Neural progenitor cell (in vitro differentiated cells): ENCODE measurements around the gene RNASE12. TPM values are rescaled to one million over a fixed set of nuclear protein-coding genes. Genes with fewer than 3 reads are reported as not detected.
"Not testable (repeated sequence)": the region's sequence is repeated elsewhere in the genome, so short reads cannot be mapped to it uniquely, and the experiment has no call there.

ENCODE experiments used
- DNase-seq: peaks from one replicate; pipeline ENCODE4 v3.0.0-alpha.2; 2016; ENCODE audit warnings: low spot score
- H2AFZ ChIP-seq: fragments of 200-600 bp; sonication (generic); replicated peaks from 2 replicates; pipeline ENCODE4 v1.6.1; 2016; ENCODE audit warnings: antibody characterized with exemption
- H3F3A ChIP-seq: fragments of 200-600 bp; sonication (generic); 2 replicates; pipeline ENCODE4 v1.6.1; 2016; ENCODE audit warnings: antibody characterized with exemption, low read depth
- H3K27ac ChIP-seq: fragments of 200-600 bp; sonication (generic); 2 replicates; pipeline ENCODE4 v1.5.1; 2016; ENCODE audit warnings: mild to moderate bottlenecking
- H3K27me3 ChIP-seq: fragments of 200-600 bp; sonication (generic); 2 replicates; pipeline ENCODE4 v1.6.1; 2016; ENCODE audit warnings: mild to moderate bottlenecking, moderate library complexity
- H3K36me3 ChIP-seq: fragments of 200-600 bp; sonication (generic); 2 replicates; pipeline ENCODE4 v1.5.1; 2016
- H3K4me1 ChIP-seq: fragments of 200-600 bp; sonication (generic); 2 replicates; pipeline ENCODE4 v1.6.1; 2016; ENCODE audit warnings: mixed run types
- H3K4me2 ChIP-seq: fragments of 200-600 bp; sonication (generic); 2 replicates; pipeline ENCODE4 v1.6.1; 2016
- H3K4me3 ChIP-seq: fragments of 200-600 bp; sonication (generic); 2 replicates; pipeline ENCODE4 v1.5.1; 2016
- H3K79me2 ChIP-seq: fragments of 200-600 bp; sonication (generic); 2 replicates; pipeline ENCODE4 v1.6.1; 2016; ENCODE audit warnings: low read depth
- H3K9ac ChIP-seq: fragments of 200-600 bp; sonication (generic); 2 replicates; pipeline ENCODE4 v1.6.1; 2016
- H3K9me3 ChIP-seq: fragments of 200-600 bp; sonication (generic); 2 replicates; pipeline ENCODE4 v1.5.1; 2016; ENCODE audit warnings: low read depth
- H4K20me1 ChIP-seq: fragments of 200-600 bp; sonication (generic); 2 replicates; pipeline ENCODE4 v1.6.1; 2016; ENCODE audit warnings: low read depth
- H3K27ac Mint-ChIP-seq: 3 replicates; pipeline ENCODE4 v1.8.0; 2021; ENCODE audit warnings: mixed read lengths
- H3K27me3 Mint-ChIP-seq: 2 replicates; pipeline ENCODE4 v1.8.0; 2022; ENCODE audit warnings: low read depth, mild to moderate bottlenecking, inconsistent platforms, moderate library complexity, mixed read lengths; ENCODE audit not compliant: insufficient read depth
- H3K36me3 Mint-ChIP-seq: 3 replicates; pipeline ENCODE4 v1.8.0; 2021; ENCODE audit warnings: mixed read lengths
- H3K4me1 Mint-ChIP-seq: 3 replicates; pipeline ENCODE4 v1.8.0; 2021; ENCODE audit warnings: mixed read lengths
- H3K4me3 Mint-ChIP-seq: 3 replicates; pipeline ENCODE4 v1.8.0; 2021; ENCODE audit warnings: mild to moderate bottlenecking, moderate library complexity, mixed read lengths
- H3K9me3 Mint-ChIP-seq: 3 replicates; pipeline ENCODE4 v1.8.0; 2020; ENCODE audit warnings: mixed read lengths
- CTCF ChIP-seq: fragments of 200-600 bp; sonication (generic); IDR thresholded peaks from 2 replicates; pipeline ENCODE4 v1.5.1; 2017; ENCODE audit warnings: antibody characterized with exemption, mild to moderate bottlenecking
- EZH2 ChIP-seq: fragments of 200-600 bp; sonication (generic); IDR thresholded peaks from 2 replicates; pipeline ENCODE4 v1.6.1; 2017; ENCODE audit warnings: antibody characterized with exemption, mild to moderate bottlenecking, moderate library complexity
- EZH2phosphoT487 ChIP-seq: fragments of 200-600 bp; sonication (generic); IDR thresholded peaks from 2 replicates; pipeline ENCODE4 v1.6.1; 2017; ENCODE audit warnings: antibody characterized with exemption
- total RNA-seq: library from RNA; depleted of rRNA; stranded (reverse); fragments of >200 nt; gene quantifications from 2 replicates; pipeline ENCODE4 v1.2.3, GENCODE V29; 2015; ENCODE audit warnings: low replicate concordance

Gene RNASE12
- total RNA-seq, 1 donor from 2014 or later: not detected

GRCh38 chr14:20578784-20579502 is 12.2 kb downstream of the RNASE12 start:
- Mint-ChIP-seq H3K4me3 (no peak overlapping the region), H3K27ac (no peak overlapping the region), H3K27me3 (no peaks in the 10 kb centered on the region), H3K4me1 (peaks cover 12% of the 10 kb centered on the region), H3K36me3 (no peaks in the 10 kb centered on the region), H3K9me3 (no peaks in the 10 kb centered on the region)
- Histone ChIP-seq H3K27me3 (no peaks in the 10 kb centered on the region), H3K4me3 (no peak overlapping the region), H3K4me1 (peaks cover 48% of the 10 kb centered on the region), H3K36me3 (no peaks in the 10 kb centered on the region), H3K4me2 (peak overlapping the region; percentile 51), H3F3A (peaks cover 4% of the 10 kb centered on the region), H3K9me3 (no peaks in the 10 kb centered on the region), H3K27ac (no peak overlapping the region), H2AFZ (peak overlapping the region; percentile 63), H3K79me2 (no peaks in the 10 kb centered on the region), H4K20me1 (no peaks in the 10 kb centered on the region), H3K9ac (no peak overlapping the region)
- TF ChIP-seq EZH2phosphoT487 (no peak), CTCF (no peak), EZH2 (no peak)
- DNase-seq: no peak

- DNase-seq: peak; percentile 83
- no peak overlapping the region for H3K27ac Mint-ChIP-seq
- peaks cover 10% of the 10 kb centered on the region for H3K4me1 Mint-ChIP-seq
These were observed 12.9 kb downstream of the RNASE12 start for GRCh38 chr14:20578325-20578724.

GRCh38 chr14:20572382-20572990 is 18.7 kb downstream of the RNASE12 start:
- H3K36me3 ChIP-seq, H3K27me3 Mint-ChIP-seq, H3K36me3 Mint-ChIP-seq, H3K27ac ChIP-seq, H3F3A ChIP-seq, H3K4me3 ChIP-seq, H3K9me3 ChIP-seq, H3K4me3 Mint-ChIP-seq, H3K79me2 ChIP-seq, H3K27ac Mint-ChIP-seq, H3K9me3 Mint-ChIP-seq, H3K27me3 ChIP-seq, H3K9ac ChIP-seq, H2AFZ ChIP-seq, H3K4me1 Mint-ChIP-seq, H4K20me1 ChIP-seq: not testable (repeated sequence)
- Histone ChIP-seq H3K4me1 (peaks cover 15% of the 10 kb centered on the region), H3K4me2 (peak overlapping the region; percentile 38)
- DNase-seq: peak; percentile 29

More at GRCh38 chr14:20578325-20578724, 12.9 kb downstream of the RNASE12 start:
- Histone ChIP-seq H2AFZ (peak overlapping the region; percentile 61), H3K36me3 (no peaks in the 10 kb centered on the region), H3F3A (peaks cover 4% of the 10 kb centered on the region), H4K20me1 (no peaks in the 10 kb centered on the region), H3K4me1 (peaks cover 42% of the 10 kb centered on the region), H3K9me3 (no peaks in the 10 kb centered on the region), H3K9ac (no peak overlapping the region), H3K27me3 (no peaks in the 10 kb centered on the region), H3K79me2 (no peaks in the 10 kb centered on the region), H3K4me3 (no peak overlapping the region), H3K27ac (no peak overlapping the region), H3K4me2 (peak overlapping the region; percentile 55)
- no peak for TF ChIP-seq CTCF
- no peak for TF ChIP-seq EZH2phosphoT487
- no peak for TF ChIP-seq EZH2
- Mint-ChIP-seq H3K36me3 (no peaks in the 10 kb centered on the region), H3K27me3 (no peaks in the 10 kb centered on the region), H3K4me3 (no peak overlapping the region), H3K9me3 (no peaks in the 10 kb centered on the region)

- H3K79me2 ChIP-seq, H2AFZ ChIP-seq, H3K27ac ChIP-seq, H3K36me3 Mint-ChIP-seq, H3K4me1 ChIP-seq, H3K27me3 ChIP-seq, H3K4me2 ChIP-seq, H3K4me3 Mint-ChIP-seq, H3K4me3 ChIP-seq, H3K9me3 Mint-ChIP-seq, H3K27me3 Mint-ChIP-seq, H3K36me3 ChIP-seq, H3K9me3 ChIP-seq, H3F3A ChIP-seq, H3K9ac ChIP-seq, DNase-seq, H3K4me1 Mint-ChIP-seq, H4K20me1 ChIP-seq, H3K27ac Mint-ChIP-seq: not testable (repeated sequence)
These were observed 20.5 kb downstream of the RNASE12 start for GRCh38 chr14:20570720-20571119.

- H3K4me1 Mint-ChIP-seq, H2AFZ ChIP-seq, H3K27ac Mint-ChIP-seq, H3K4me2 ChIP-seq, H3F3A ChIP-seq, H3K36me3 ChIP-seq, H3K9me3 Mint-ChIP-seq, H3K27me3 ChIP-seq, H3K4me3 Mint-ChIP-seq, H3K27ac ChIP-seq, H3K9ac ChIP-seq, H3K36me3 Mint-ChIP-seq, H3K27me3 Mint-ChIP-seq, H3K79me2 ChIP-seq, H3K4me3 ChIP-seq, H3K4me1 ChIP-seq, H3K9me3 ChIP-seq, DNase-seq, H4K20me1 ChIP-seq: not testable (repeated sequence)
These were observed 21.3 kb downstream of the RNASE12 start for GRCh38 chr14:20569865-20570264.
